NCI-H2107 (cell line): ENCODE measurements around the gene DNAL1.

Experiments
- DNase-seq: peaks from one replicate; lab custom pipeline; 2025; lab: John Stamatoyannopoulos, UW

Gene DNAL1

GRCh38 chr14:73724696-73725095 is 79.9 kb downstream of the DNAL1 start:
- DNase-seq, result no peak

- no peak for DNase-seq
Measured at GRCh38 chr14:73725116-73726024, 80.6 kb downstream of the DNAL1 start.

DNA sequence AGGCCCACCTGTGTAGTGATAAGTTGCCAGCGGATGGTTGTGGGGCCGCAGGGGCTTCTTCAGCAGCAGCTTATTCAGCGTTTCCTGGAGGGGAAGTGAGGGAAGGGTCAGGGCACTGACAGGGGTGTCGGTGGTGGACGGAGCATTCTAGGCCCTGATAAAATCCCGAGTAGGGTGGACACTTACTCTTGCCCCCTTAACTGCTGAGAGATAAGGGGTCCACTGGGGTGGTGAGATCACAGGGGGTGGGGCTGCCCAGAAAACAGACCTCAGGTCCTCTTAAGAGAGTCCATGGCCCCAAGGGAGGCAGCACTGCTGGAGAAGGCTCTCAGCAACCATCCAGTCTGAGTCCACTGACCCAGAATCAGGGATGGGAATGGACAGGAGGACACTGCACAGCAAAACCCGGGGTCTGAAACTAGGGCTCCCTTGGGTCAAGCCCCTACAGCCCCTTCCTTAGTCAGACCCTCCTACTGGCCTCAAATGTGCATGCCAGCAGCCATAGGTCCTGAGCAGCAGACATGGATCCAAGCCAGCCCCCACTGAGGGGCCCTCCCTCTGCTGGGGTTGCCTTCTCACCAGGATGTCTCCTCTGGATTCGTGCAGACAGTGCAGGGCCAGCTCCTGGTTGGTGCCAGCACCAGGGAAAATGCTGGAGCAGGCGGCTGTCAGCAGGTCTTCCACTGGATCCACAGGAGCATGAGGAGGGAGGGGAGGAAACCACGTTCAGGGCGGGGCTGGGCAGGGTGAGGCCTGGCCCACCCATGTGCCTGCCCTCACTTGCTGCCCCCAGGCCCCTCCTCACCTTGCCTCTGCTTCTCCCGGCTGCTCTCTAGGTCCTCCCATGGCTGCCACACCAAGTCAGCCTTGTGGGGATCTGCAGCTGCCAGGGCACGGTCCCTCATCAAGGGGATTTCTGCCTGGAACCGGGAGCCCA is 81.5 kb downstream of the DNAL1 start:
- DNase-seq, result no peak

- no peak for DNase-seq
Measured at GRCh38 chr14:73727166-73727565, 82.4 kb downstream of the DNAL1 start.

GRCh38 chr14:73728717-73729330 is 84.0 kb downstream of the DNAL1 start:
- DNase-seq, result peak; percentile 67

GRCh38 chr14:73729556-73730265 is 84.9 kb downstream of the DNAL1 start:
- no peak for DNase-seq

- DNase-seq, result no peak
Measured at GRCh38 chr14:73731111-73731510, 86.3 kb downstream of the DNAL1 start.

DNA sequence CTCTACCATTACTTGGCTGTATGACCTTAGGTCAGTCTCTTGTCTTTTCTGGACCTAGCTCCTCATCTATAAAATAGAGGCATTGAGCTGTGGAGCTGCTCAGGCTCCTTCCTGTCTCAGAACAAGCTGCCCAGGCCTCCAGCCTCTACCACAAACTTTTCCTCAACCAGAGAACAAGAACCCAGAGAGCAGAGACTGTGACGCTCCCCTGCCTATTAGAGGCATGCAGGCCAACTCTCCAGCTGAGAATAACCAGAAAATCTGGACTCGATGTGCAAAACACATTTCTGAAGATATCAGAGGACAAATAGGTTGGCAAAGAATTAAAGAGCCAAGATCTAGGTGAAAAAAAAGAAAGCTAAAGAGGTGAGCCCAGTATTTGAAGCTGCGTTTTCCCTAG is 87.2 kb downstream of the DNAL1 start:
- no peak for DNase-seq

DNA sequence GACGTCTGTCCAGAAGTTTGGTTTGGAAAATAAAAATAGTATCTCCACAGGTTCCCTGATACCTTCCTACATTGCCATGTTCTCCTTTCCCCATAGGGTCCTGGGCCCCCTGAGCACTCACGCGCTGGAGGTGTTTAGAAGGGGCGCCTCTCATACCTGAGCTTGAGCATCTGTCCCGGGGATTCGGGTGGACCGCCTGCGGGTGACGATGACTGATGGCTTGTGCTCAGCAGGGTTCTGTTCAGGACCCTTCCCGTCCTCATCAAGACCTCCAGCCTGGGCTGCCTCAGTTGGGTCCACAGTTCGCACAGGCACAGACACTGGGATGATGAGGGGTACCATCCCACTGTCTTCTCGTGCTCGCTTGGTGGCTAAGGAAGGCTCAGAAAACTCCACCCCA is 92.1 kb downstream of the DNAL1 start:
- DNase-seq, result no peak

GRCh38 chr14:73738518-73739173 is 93.9 kb downstream of the DNAL1 start:
- no peak for DNase-seq

DNA sequence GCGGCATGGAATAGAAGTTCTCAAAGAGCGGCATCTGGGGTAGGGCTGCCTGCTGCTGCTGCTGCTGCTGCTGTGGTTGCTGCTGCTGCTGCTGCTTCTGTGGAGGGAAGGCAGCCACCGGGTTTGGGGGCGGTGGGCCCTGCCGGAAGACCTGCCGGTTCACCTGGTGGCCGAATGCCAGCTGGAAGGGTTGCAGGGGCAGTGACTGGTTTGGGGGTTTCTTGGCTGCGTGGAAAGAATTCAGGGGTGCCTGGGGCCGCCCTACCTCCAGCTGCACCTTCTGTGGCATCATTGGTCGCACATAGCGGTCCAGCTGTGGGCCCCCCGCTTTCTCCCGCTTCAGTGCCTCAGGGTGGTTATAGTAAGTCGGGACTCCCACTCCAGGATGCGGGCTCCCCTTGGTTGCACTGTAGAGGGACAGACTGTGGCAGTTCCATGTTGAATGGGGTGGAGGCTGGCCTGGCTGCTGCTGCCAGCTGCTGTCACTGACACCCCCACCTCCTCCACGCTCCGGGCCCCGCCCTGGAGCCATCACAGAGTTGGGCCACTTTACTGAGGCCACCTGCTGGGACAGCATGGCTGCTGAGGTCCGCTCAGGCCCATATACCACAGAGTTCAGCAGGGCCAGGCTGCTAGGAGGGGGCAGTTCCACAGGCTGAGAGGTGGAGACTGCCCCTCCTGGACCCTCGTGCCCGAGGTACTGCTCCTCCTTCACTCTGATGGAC is 94.5 kb downstream of the DNAL1 start:
- no peak for DNase-seq

DNA sequence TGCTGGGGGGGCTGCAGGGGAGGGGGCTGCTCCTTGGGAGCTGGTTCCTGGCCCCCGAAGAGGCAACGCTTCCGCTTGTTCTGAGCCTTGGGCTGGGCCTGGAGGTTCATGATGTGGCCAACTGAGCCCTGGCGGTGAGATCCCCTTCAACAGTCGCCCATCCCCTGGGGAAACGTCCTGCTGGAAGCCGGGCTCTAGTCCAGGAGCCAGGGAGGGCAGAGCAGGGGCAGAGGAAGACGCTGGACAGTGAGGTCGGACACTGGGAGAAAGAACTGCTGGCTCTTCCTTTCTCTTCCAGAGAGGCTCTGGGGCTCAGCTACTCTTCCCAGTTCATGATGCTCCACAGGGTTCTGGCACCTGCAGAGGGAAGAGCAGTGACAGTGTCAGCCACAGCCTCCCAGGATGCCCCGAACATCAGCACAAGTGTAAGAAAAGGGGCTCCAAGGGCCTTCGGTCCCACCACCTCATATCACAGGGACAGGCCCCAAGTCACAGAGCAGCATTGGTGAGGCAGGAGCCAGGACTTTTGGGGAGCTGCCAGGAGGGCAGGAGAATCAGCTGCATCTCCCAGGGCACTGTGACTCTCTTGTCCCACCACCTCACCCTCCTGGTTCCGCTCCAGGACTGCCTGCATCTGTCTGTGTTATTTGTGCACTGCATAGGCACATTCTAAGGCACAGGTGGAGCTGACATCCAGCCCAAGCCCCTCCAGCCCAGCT is 95.3 kb downstream of the DNAL1 start:
- DNase-seq, result no peak

- DNase-seq, result no peak
Measured at GRCh38 chr14:73740618-73741326, 96.0 kb downstream of the DNAL1 start.

DNA sequence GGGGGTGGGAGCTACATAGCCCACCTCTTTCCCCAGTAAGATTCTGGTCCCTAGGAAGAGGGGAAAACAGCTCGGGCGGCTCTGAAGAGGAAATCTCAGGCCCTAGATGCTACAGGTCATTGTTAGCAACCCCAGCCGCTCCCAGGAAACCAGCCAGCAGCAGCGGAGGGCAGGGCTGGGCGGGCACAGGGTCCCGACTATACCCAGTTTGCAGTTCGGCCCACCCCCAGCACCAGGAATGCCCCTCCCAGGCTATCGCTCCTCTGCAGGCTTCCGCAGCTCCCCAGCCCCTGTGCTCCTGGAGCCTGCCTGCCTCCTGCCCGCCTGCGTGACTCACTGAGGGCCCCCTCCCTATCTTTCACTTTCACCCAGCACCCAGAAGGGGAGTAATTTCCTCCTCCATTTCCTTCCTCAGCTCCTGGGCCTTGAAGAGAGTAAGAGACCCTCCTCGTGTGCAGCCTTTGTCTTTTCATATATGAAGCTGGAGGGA is 96.6 kb downstream of the DNAL1 start:
- DNase-seq, result no peak

GRCh38 chr14:73741876-73742519 is 97.2 kb downstream of the DNAL1 start:
- no peak for DNase-seq

- DNase-seq, result no peak
Measured at GRCh38 chr14:73742520-73743238, 97.9 kb downstream of the DNAL1 start.

GRCh38 chr14:73743431-73743931 is 98.7 kb downstream of the DNAL1 start:
- DNase-seq, result no peak
